Vagina (tissue), 2 donors: ENCODE measurements around the gene AXIN1.
"Not testable (repeated sequence)": the region's sequence is repeated elsewhere in the genome, so short reads cannot be mapped to it uniquely, and the experiment has no call there.

Source experiments
- POLR2A ChIP-seq, 2 donors: fragments of 450-650 bp; IDR thresholded peaks; one replicate each; pipeline ENCODE4 v1.6.1; 2017; ENCODE audit warnings: antibody characterized with exemption in 2 of 2, mild to moderate bottlenecking in 2 of 2, moderate library complexity in 2 of 2
- POLR2AphosphoS5 ChIP-seq, 2 donors: sonication (generic); formaldehyde crosslinking; IDR thresholded peaks; one replicate each; pipeline ENCODE4 v1.9.0; 2017; ENCODE audit warnings: antibody characterized with exemption in 2 of 2, mild to moderate bottlenecking in 2 of 2, low read depth in 1 of 2; ENCODE audit not compliant: insufficient read depth in 1 of 2
- TF ChIP-seq, protein P1 (sequence below), 3 experiments: fragments of 450-650 bp in 2 of 3; fragments of 200-600 bp in 1 of 3; sonication (generic) in 1 of 3; IDR thresholded peaks; one replicate each; pipeline ENCODE4 v1.5.1; 2017 to 2019; ENCODE audit warnings: antibody characterized with exemption in 3 of 3, mild to moderate bottlenecking in 2 of 3, moderate library complexity in 2 of 3

DNA sequence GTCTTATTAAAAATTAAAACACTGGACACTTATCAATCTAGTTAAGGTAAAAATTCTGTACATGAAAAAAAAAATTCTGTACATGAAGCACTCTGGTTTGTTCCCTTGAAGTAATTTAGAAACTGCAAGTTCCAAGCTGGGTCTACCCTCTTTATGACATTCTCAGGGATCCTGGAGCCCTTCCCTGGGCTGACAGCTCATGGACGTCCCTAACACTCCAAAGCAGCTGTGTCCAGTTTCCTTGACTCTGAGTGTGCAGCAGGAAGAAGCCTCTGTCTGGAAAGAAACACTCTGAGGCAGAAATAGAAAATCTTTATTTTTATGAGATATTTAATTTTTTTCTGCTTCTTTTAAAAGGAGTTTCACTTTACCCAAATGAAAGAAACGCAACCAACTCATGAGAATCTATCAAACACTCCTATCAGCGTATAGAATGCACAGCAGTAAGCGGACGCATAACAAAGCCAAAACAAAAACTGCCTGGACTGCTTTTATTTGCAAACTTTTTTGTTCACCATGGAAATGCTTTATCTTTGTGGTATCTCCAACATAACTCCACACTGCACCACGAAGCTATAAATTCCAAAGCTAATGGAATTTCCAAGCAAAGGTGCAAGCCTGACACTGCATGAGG is 21.2 kb downstream of the AXIN1 start:
- TF ChIP-seq, protein P1, sequence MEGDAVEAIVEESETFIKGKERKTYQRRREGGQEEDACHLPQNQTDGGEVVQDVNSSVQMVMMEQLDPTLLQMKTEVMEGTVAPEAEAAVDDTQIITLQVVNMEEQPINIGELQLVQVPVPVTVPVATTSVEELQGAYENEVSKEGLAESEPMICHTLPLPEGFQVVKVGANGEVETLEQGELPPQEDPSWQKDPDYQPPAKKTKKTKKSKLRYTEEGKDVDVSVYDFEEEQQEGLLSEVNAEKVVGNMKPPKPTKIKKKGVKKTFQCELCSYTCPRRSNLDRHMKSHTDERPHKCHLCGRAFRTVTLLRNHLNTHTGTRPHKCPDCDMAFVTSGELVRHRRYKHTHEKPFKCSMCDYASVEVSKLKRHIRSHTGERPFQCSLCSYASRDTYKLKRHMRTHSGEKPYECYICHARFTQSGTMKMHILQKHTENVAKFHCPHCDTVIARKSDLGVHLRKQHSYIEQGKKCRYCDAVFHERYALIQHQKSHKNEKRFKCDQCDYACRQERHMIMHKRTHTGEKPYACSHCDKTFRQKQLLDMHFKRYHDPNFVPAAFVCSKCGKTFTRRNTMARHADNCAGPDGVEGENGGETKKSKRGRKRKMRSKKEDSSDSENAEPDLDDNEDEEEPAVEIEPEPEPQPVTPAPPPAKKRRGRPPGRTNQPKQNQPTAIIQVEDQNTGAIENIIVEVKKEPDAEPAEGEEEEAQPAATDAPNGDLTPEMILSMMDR (IDR thresholded peaks at IDR 0.05), result not testable (repeated sequence)
- TF ChIP-seq POLR2A (IDR thresholded peaks at IDR 0.05); POLR2AphosphoS5 (IDR thresholded peaks at IDR 0.05; ENCODE audit: insufficient read depth in 1 of 2, low read depth in 1 of 2): not testable (repeated sequence)
